ENCODE measurements around the gene TCF7L1.

DNA sequence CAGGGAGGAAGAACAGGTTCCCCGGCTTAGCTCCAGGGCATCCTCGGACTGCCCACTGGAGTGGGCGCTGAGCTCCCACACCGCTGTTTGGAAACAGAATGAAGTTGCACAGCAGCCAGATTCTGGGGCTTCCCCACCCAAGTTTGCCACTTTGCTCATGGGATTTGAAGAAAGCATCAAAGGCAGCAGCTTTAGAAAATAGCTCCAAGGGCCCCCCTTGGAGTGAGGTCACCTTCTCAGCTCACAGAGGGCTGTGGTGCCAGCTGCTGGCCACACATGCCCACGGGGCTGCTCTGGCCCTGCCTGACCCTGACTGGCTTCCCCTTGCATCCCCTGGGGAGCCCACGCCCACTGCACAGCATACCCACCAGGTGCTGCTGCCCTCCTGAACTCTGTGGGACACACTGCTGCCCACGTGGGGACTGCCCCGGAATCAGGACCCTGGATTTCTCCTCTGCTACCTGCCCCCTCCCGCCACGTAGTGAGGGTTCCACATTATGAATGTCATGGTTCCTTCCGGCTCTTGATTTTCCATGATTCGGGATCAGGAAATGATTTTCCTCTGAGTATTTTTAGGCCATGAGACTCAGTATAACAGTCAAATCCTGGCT is 124.3 kb downstream of the TCF7L1 start:
- TF ChIP-seq EZH2 (IDR thresholded peaks at IDR 0.05; ENCODE audit: insufficient read depth, poor library complexity, severe bottlenecking) (no peak), EZH2phosphoT487 (IDR thresholded peaks at IDR 0.05; ENCODE audit: insufficient read depth, low read depth) (no peak)

Data from GM23248 (cell line).